ENCODE data around the gene CEP76. TPM values are rescaled to one million over a fixed set of nuclear protein-coding genes. Genes with fewer than 3 reads are reported as not detected.
"Not testable (repeated sequence)": the region's sequence is repeated elsewhere in the genome, so short reads cannot be mapped to it uniquely, and the experiment has no call there.

Gene CEP76
- total RNA-seq, 1 donor from 2014 or later = 14.5 TPM

DNA sequence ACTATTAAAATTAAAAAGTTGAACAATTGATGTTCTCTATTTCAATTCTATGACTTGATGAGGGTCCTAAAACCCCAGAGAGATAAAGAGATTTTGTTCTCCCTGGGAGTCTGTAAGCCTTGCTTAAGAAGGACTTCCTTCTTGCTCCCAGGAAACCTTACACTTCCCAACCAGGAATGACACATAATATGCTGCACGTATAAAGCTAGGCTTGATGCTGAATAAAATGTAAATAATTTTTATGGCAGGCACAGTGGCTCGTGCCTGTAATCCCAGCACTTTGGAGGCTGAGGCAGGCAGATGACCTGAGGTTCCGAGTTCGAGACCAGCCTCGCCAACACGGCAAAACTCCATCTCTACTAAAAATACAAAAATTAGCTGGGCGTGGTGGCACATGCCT is 72.4 kb downstream of the CEP76 start:
- no peak overlapping the region for H3K27ac Mint-ChIP-seq

DNA sequence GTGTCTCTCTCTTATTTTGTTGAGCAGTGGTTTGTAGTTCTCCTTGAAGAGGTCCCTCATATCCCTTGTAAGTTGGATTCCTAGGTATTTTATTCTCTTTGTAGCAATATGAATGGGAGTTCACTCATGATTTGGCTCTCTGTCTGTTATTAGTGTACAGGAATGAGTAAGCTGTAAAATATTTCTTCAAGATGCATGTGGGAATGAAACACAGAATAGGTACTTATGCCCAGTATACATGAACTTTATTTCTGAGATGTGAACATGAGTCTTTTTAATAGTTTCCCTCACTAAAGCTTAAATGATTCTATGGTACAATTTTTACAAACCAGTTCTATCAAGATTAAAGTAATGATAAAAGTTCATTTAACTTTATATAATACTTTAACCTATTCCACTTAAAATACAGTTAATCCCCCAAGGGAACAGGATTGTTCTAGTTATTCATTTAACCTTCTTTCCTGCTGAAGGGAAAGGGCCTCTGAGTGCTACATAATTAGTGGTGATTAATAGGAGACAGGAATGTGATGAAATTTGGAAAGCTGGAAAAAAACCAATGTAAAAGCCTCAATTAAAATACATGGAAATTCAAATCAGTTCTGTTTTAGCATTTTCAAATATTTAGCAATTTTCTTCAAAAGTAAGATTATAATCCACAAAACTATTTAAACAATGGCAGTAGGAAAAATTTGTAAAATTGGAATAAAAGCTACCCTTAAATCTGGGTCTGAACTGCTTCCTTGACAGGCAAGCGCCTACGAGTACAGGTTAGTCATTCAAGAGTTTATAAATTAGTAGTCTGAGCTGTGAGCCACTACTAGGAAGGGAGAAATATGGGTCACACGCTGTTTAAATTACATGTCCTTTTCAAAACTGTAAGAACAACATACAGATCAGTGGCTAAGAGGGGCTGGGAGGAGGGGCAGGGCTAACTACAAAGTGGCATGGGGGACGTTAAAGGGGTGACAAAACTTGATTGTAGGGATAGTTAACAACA is 73.5 kb downstream of the CEP76 start:
- Mint-ChIP-seq H3K27ac (no peak overlapping the region), H3K27me3 (ENCODE audit: low read depth) (no peaks in the 10 kb centered on the region), H3K9me3 (no peaks in the 10 kb centered on the region), H3K4me3 (ENCODE audit: low read depth) (no peak overlapping the region), H3K4me1 (ENCODE audit: low read depth) (peaks cover 8% of the 10 kb centered on the region), H3K36me3 (ENCODE audit: low read depth) (peaks cover 7% of the 10 kb centered on the region)
- intact Hi-C loops (cut with micrococcal nuclease) = no loop called here
- DNase-seq (ENCODE audit: low spot score) = no peak

More for the DNA sequence above, 72.4 kb downstream of the CEP76 start:
- intact Hi-C loops (cut with micrococcal nuclease) = no loop called here
- Mint-ChIP-seq H3K4me3 (ENCODE audit: low read depth) (no peak overlapping the region), H3K4me1 (ENCODE audit: low read depth) (peaks cover 8% of the 10 kb centered on the region), H3K27me3 (ENCODE audit: low read depth) (no peaks in the 10 kb centered on the region), H3K36me3 (ENCODE audit: low read depth) (peaks cover 7% of the 10 kb centered on the region), H3K9me3 (no peaks in the 10 kb centered on the region)
- DNase-seq (ENCODE audit: low spot score) = no peak

DNA sequence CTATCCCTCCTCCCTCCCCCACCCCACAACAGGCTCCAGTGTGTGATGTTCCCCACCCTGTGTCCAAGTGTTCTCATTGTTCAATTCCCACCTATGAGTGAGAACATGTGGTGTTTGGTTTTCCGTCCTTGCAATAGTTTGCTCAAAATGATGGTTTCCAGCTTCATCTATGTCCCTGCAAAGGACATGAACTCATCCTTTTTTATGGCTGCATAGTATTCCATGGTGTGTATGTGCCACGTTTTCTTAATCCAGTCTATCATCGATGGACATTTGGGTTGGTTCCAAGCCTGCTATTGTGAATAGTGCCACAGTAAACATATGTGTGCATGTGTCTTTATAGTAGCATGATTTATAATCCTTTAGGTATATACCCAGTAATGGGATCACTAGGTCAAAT is 75.3 kb downstream of the CEP76 start:
- H3K27ac Mint-ChIP-seq; H3K4me3 Mint-ChIP-seq (ENCODE audit: low read depth); intact Hi-C loops (cut with micrococcal nuclease); H3K4me1 Mint-ChIP-seq (ENCODE audit: low read depth); H3K9me3 Mint-ChIP-seq; H3K27me3 Mint-ChIP-seq (ENCODE audit: low read depth); H3K36me3 Mint-ChIP-seq (ENCODE audit: low read depth); DNase-seq (ENCODE audit: low spot score): not testable (repeated sequence)

DNA sequence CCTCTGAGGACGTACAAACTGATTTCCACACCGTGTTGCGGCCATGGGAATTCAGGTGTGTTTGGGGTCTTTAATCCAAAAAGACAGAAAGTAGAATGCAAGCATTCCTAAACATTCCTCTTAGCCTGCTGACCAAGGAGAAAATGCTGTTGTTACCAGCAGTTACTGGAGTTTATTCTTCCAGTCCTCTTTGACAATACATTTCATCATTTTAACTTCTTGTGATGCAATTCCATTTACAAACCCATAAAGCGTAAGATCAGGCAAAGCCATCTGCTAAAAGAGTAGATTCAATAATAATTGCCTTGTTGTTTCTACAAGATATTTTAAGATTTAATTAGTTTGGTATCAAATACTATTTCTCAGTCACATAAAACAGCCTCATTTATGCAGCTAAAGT is 77.3 kb downstream of the CEP76 start:
- no peak for DNase-seq (ENCODE audit: low spot score)
- Mint-ChIP-seq H3K9me3 (no peaks in the 10 kb centered on the region), H3K27me3 (ENCODE audit: low read depth) (peaks cover 6% of the 10 kb centered on the region), H3K4me3 (ENCODE audit: low read depth) (no peak overlapping the region), H3K4me1 (ENCODE audit: low read depth) (peaks cover 4% of the 10 kb centered on the region), H3K27ac (no peak overlapping the region), H3K36me3 (ENCODE audit: low read depth) (peaks cover 7% of the 10 kb centered on the region)
- intact Hi-C loops (cut with micrococcal nuclease) = no loop called here

Other genes with a start within 250 kb of the CEP76 start
- gene SPIRE1, start 44.6 kb downstream of the CEP76 start, total RNA-seq = 16.5 and 19.0 TPM in 2 replicates
- 105 and 107 TPM in 2 replicates for gene PSMG2, start 319 bp upstream of the CEP76 start, total RNA-seq
- gene PTPN2, start 181.5 kb upstream of the CEP76 start, total RNA-seq = 57.3 and 60.6 TPM in 2 replicates
- 112 and 115 TPM in 2 replicates for gene SEH1L, start 245.3 kb upstream of the CEP76 start, total RNA-seq

Measured in activated T-helper 2 cell treated with anti-CD3 and anti-CD28 coated beads, Interferon-gamma antibody, Interleukin-2, Interleukin-4, amounts not matched to agents 10 μg/mL and 5 μg/mL and 100 μg/mL, durations not matched to agents 14 hours and 24 hours and 36 hours (primary cell).